GM12878 (cell line): ENCODE results near the gene PCF11. TPM values are rescaled to one million over a fixed set of nuclear protein-coding genes. Genes with fewer than 3 reads are reported as not detected.

ENCODE experiments used
- ATAC-seq: fragments of 200-7000 bp; cut with Tn5 transposase; 3 replicates; pipeline ENCODE4 v1.9.1; 2020; ENCODE audit warnings: mild to moderate bottlenecking, moderate library complexity
- BruUV-seq: library from RNA; stranded (reverse); fragments of 400-500 nt; replicated peaks from 2 replicates; lab custom pipeline; 2021; lab: Mats Ljungman, UMichigan
- CTCF ChIA-PET: fragments of 300-600 bp; sonication (Branson Sonifier 250); formaldehyde crosslinking; extraction: SDS; loops from one replicate; lab custom pipeline; 2021; ENCODE audit warnings: inconsistent platforms; lab: Yijun Ruan, JAX
- POLR2A ChIA-PET: fragments of 350-600 bp; formaldehyde crosslinking; extraction: SDS; loops from one replicate; lab custom pipeline; 2021; ENCODE audit warnings: inconsistent platforms; lab: Charles Lee
- RAD21 ChIA-PET: fragments of 300-600 bp; sonication (Branson Sonifier 250); formaldehyde crosslinking; loops from one replicate; lab custom pipeline; 2023; ENCODE audit warnings: antibody characterized with exemption; ENCODE audit not compliant: unreplicated experiment; lab: Charles Lee
- SMC1A ChIA-PET: fragments of 300-600 bp; sonication (Branson Sonifier 250); formaldehyde crosslinking; loops from one replicate; lab custom pipeline; 2023; ENCODE audit not compliant: unreplicated experiment, uncharacterized antibody; lab: Charles Lee
- DNase-seq: peaks from one replicate; pipeline ENCODE4 v3.0.0-alpha.2; 2011; ENCODE audit warnings: low read depth, low spot score
- FAIRE-seq: peaks from 3 replicates; lab custom pipeline; 2011; peaks lifted over from hg19 to GRCh38; lab: Jason Lieb, UNC
- H2AFZ ChIP-seq: 2 replicates; pipeline ENCODE4 v1.6.0; 2011; ENCODE audit warnings: low read depth, low read length, control low read depth; ENCODE audit not compliant: control insufficient read depth
- H3K27ac ChIP-seq: 2 replicates; pipeline ENCODE4 v1.5.1; 2011; ENCODE audit warnings: control low read depth; ENCODE audit not compliant: control insufficient read depth, insufficient read depth
- H3K27me3 ChIP-seq, 2 experiments: replicated peaks in 1 of 2; 2 replicates each; pipeline versions ENCODE4 v1.6.0 to v1.6.1; 2011; ENCODE audit warnings: low read length in 1 of 2; ENCODE audit not compliant: control insufficient read depth in 2 of 2, insufficient read depth in 2 of 2
- H3K36me3 ChIP-seq, 2 experiments: 2 replicates each; pipeline ENCODE4 v1.5.1; 2011; ENCODE audit warnings: low read length in 1 of 2; ENCODE audit not compliant: control insufficient read depth in 2 of 2, insufficient read depth in 2 of 2
- H3K4me1 ChIP-seq: 2 replicates; pipeline ENCODE4 v1.6.1; 2011; ENCODE audit warnings: mild to moderate bottlenecking, low read length, moderate library complexity, mixed read lengths; ENCODE audit not compliant: control insufficient read depth, insufficient read depth
- H3K4me2 ChIP-seq: 2 replicates; pipeline ENCODE4 v1.6.0; 2011; ENCODE audit warnings: control low read depth; ENCODE audit not compliant: control insufficient read depth, insufficient read depth
- H3K4me3 ChIP-seq: fragments of 200-600 bp; sonication (generic); 2 replicates; pipeline ENCODE4 v1.5.1; 2016
- H3K79me2 ChIP-seq: 2 replicates; pipeline ENCODE4 v1.6.0; 2011; ENCODE audit warnings: low read length; ENCODE audit not compliant: control insufficient read depth, insufficient read depth
- H3K9ac ChIP-seq: 2 replicates; pipeline ENCODE4 v1.8.0; 2011; ENCODE audit warnings: low read length, control low read depth, mixed read lengths; ENCODE audit not compliant: control insufficient read depth, insufficient read depth
- H3K9me3 ChIP-seq: replicated peaks from 3 replicates; pipeline ENCODE4 v1.5.1; 2011; ENCODE audit warnings: mild to moderate bottlenecking, low read length; ENCODE audit not compliant: control insufficient read depth, insufficient read depth
- H4K20me1 ChIP-seq: 2 replicates; pipeline ENCODE4 v1.6.0; 2011; ENCODE audit not compliant: control insufficient read depth, insufficient read depth
- ASH2L ChIP-seq: fragments of 300-600, 200-600 bp; sonication (generic); IDR thresholded peaks from 2 replicates; pipeline ENCODE4 v1.6.1; 2017; ENCODE audit warnings: low read depth, mild to moderate bottlenecking, borderline replicate concordance
- CBX5 ChIP-seq: sonication (generic); IDR thresholded peaks from 2 replicates; pipeline ENCODE4 v1.6.1; 2016; ENCODE audit warnings: low read depth, moderate library complexity, mild to moderate bottlenecking, inconsistent platforms
- CEBPB ChIP-seq, 2 experiments: fragments of 150-350 bp in 1 of 2; IDR thresholded peaks; 2 replicates each; pipeline ENCODE4 v1.6.1; 2012 to 2014; ENCODE audit warnings: low read depth in 2 of 2, low read length in 2 of 2, borderline replicate concordance in 1 of 2, inconsistent platforms in 1 of 2
- CHD4 ChIP-seq: fragments of 200-600 bp; sonication (generic); IDR thresholded peaks from 2 replicates; pipeline ENCODE4 v1.6.1; 2016; ENCODE audit warnings: mild to moderate bottlenecking
- MEF2B ChIP-seq: fragments of 450-650 bp; IDR thresholded peaks from 2 replicates; pipeline ENCODE4 v1.6.1; 2018; ENCODE audit warnings: mild to moderate bottlenecking, moderate library complexity; ENCODE audit not compliant: partially characterized antibody, poor library complexity, severe bottlenecking
- NFIC ChIP-seq: IDR thresholded peaks from 2 replicates; pipeline ENCODE4 v1.6.1; 2012; ENCODE audit warnings: low read depth, mild to moderate bottlenecking, inconsistent platforms, low read length, moderate library complexity
- NFXL1 ChIP-seq: fragments of 450-650 bp; IDR thresholded peaks from 2 replicates; pipeline ENCODE4 v1.6.1; 2017; ENCODE audit warnings: antibody characterized with exemption, mild to moderate bottlenecking, borderline replicate concordance
- NFYB ChIP-seq: IDR thresholded peaks from 2 replicates; pipeline ENCODE4 v1.6.1; 2011; ENCODE audit warnings: low read depth, mild to moderate bottlenecking, low read length, improper control_type of control experiment, moderate library complexity; ENCODE audit not compliant: insufficient read depth
- RAD21 ChIP-seq: IDR thresholded peaks from 2 replicates; pipeline ENCODE4 v1.6.1; 2011; ENCODE audit warnings: mild to moderate bottlenecking, low read depth, low read length, moderate library complexity; ENCODE audit not compliant: insufficient read depth
- WRNIP1 ChIP-seq: IDR thresholded peaks from 2 replicates; pipeline ENCODE4 v1.6.1; 2011; ENCODE audit warnings: low read depth, low read length, improper control_type of control experiment, borderline replicate concordance
- ZNF384 ChIP-seq: IDR thresholded peaks from 2 replicates; pipeline ENCODE4 v1.6.1; 2012; ENCODE audit warnings: low read depth, mild to moderate bottlenecking, low read length, improper control_type of control experiment, borderline replicate concordance
- in situ Hi-C: fragments of 300-500 bp; cut with MboI; formaldehyde crosslinking; loops from 9 replicates; pipeline ENCODE4 v1.14.3; 2018; ENCODE audit warnings: mixed read lengths
- intact Hi-C: fragments of 100-400 bp; cut with micrococcal nuclease; formaldehyde crosslinking; loops from one replicate; pipeline ENCODE4 v1.14.2; 2022; ENCODE audit not compliant: unreplicated experiment
- polyA plus RNA-seq, 11 experiments: library from polyadenylated mRNA; depleted of rRNA in 4 of 11; unstranded in 6 of 11; stranded (reverse) in 5 of 11; fragments of >200 nt; fragmentation: Nextera tagmentation in 4 of 11; fragmentation: Illumina TruSeq in 1 of 11; extraction: Ambion mirVana in 4 of 11; extraction: Trizol in 1 of 11; gene quantifications; 1 replicate in 1 of 11; 2 replicates in 10 of 11; pipeline versions ENCODE4 v1.2.1 to v1.2.3, GENCODE V29; 2011 to 2016; ENCODE audit warnings: inconsistent platforms in 2 of 11, missing spikeins in 2 of 11, low read depth in 1 of 11
- total RNA-seq, 4 experiments: library from RNA; depleted of rRNA in 3 of 4; stranded (reverse); fragments of >200 nt in 3 of 4; fragmentation: Illumina TruSeq in 1 of 4; extraction: Trizol in 1 of 4; gene quantifications; 2 replicates each; pipeline versions ENCODE4 v1.2.1 to v1.2.3, GENCODE V29; 2013 to 2021
- TF ChIP-seq, protein P1 (sequence below): fragments of 450-650 bp; IDR thresholded peaks from 2 replicates; pipeline ENCODE4 v1.6.1; 2017; ENCODE audit warnings: antibody characterized with exemption, mild to moderate bottlenecking, moderate library complexity

Gene PCF11
- total and polyA plus RNA-seq, 10 of the 15 experiments (the other 5 are each of a cell fraction or from before 2014, with no cell fraction given): 9.2 to 90.4 (median 48.0) TPM

DNA sequence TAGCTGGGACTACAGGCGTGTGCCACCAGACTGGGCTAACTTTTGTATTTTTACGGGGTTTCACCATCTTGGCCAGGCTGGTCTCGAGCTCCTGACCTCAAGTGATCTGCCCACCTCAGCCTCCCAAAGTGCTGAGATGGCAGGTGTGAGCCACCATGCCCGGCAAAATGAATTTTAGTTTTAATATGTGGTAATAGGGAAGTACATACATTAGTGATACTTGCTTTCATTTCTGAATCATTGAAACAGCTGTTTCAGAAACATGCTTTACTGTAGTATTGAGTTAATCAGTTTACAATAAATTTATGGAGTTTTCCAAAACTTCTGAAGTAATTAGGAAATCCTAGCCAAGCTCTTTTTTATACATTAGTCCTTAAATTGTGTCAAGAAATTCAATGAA is 15.6 kb downstream of the PCF11 start (continued):
- TF ChIP-seq, protein P1, sequence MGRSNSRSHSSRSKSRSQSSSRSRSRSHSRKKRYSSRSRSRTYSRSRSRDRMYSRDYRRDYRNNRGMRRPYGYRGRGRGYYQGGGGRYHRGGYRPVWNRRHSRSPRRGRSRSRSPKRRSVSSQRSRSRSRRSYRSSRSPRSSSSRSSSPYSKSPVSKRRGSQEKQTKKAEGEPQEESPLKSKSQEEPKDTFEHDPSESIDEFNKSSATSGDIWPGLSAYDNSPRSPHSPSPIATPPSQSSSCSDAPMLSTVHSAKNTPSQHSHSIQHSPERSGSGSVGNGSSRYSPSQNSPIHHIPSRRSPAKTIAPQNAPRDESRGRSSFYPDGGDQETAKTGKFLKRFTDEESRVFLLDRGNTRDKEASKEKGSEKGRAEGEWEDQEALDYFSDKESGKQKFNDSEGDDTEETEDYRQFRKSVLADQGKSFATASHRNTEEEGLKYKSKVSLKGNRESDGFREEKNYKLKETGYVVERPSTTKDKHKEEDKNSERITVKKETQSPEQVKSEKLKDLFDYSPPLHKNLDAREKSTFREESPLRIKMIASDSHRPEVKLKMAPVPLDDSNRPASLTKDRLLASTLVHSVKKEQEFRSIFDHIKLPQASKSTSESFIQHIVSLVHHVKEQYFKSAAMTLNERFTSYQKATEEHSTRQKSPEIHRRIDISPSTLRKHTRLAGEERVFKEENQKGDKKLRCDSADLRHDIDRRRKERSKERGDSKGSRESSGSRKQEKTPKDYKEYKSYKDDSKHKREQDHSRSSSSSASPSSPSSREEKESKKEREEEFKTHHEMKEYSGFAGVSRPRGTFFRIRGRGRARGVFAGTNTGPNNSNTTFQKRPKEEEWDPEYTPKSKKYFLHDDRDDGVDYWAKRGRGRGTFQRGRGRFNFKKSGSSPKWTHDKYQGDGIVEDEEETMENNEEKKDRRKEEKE: no peak
- TF ChIP-seq CBX5 (no peak), ASH2L (no peak), RAD21 (no peak), CEBPB (IDR thresholded peaks at IDR 0.05; ENCODE audit: borderline replicate concordance in 1 of 2, low read depth in 2 of 2, low read length in 2 of 2) (no peak), NFIC (no peak), WRNIP1 (no peak), ZNF384 (no peak), CHD4 (no peak), NFYB (no peak), NFXL1 (no peak)

DNA sequence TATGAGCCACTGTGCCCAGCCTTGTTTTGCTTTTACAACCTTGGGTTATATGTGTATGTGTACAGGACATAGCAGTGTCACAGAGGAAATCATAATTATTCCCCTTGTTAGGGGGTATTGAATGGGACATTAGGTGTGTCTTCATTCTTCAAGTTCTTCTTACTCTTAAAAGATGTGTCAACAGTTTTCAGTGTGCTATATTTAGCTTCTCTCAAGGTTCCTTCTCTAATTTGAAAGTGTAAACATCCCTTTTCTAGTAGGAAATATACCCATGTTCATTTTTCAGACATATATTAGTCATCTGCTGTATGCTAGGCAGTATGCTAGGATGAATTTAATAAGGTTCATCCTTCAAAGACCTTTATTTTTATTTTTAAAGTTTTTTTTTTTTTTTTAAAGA is 17.1 kb downstream of the PCF11 start:
- no peaks in the 10 kb centered on the region for H3K27me3 ChIP-seq
- in situ Hi-C loops (no loop called here), intact Hi-C loops (no loop called here)
- H3K9me3 ChIP-seq: no peaks in the 10 kb centered on the region
- peaks cover 4 to 43% of the 10 kb centered on the region in 2 experiments for H3K36me3 ChIP-seq
- H3K79me2 ChIP-seq: peaks cover 67% of the 10 kb centered on the region
- CTCF ChIA-PET: interaction anchor here (0.6 to 4.0 kb wide), 4 partner anchors 14 to 132 kb away, joined by 3 to 17 read pairs (median 4); no protein-coding TSS in a partner anchor
- BruUV-seq: no TSS peak
- no peak overlapping the region for H3K9ac ChIP-seq
- H3K4me3 ChIP-seq: no peak overlapping the region
- no peak overlapping the region for H2AFZ ChIP-seq
- H3K4me2 ChIP-seq: no peak overlapping the region; the same call in 1 of the 2 replicates
- H4K20me1 ChIP-seq: peaks cover 2% of the 10 kb centered on the region; the same call in 1 of the 2 replicates
- POLR2A ChIA-PET: interaction anchor here (0.6 to 1.0 kb wide), 2 partner anchors 14 to 24 kb away, joined by 4 to 7 read pairs; no protein-coding TSS in a partner anchor
- SMC1A ChIA-PET: interaction anchor here (0.7 to 4.2 kb wide), 9 partner anchors 10 to 307 kb away, joined by 3 to 25 read pairs (median 4); no protein-coding TSS in a partner anchor
- peaks cover 10% of the 10 kb centered on the region for H3K4me1 ChIP-seq
- H3K27ac ChIP-seq: no peak overlapping the region
- ATAC-seq (peak; percentile 21), FAIRE-seq (peak; percentile 84), DNase-seq (no peak)
- TF ChIP-seq NFXL1 (no peak), MEF2B (peak; percentile 37)
- RAD21 ChIA-PET: interaction anchor here (1.1 to 1.6 kb wide), 2 partner anchors 13 to 253 kb away, joined by 3 to 4 read pairs; no protein-coding TSS in a partner anchor
